ENCODE measurements around the gene S100PBP. TPM values are rescaled to one million over a fixed set of nuclear protein-coding genes. Genes with fewer than 3 reads are reported as not detected.

S100PBP gene
- total and polyA plus RNA-seq, 10 of the 15 experiments (the other 5 are each of a cell fraction or from before 2014, with no cell fraction given): 17.0 to 98.3 (median 40.6) TPM

GRCh38 chr1:32828341-32828740 is 10.9 kb downstream of the S100PBP start:
- FAIRE-seq: no peak

More at GRCh38 chr1:32828341-32828740, 10.9 kb downstream of the S100PBP start:
- BruUV-seq (replicated peaks): no TSS peak
- Histone ChIP-seq H3K9ac (ENCODE audit: control insufficient read depth, insufficient read depth, low read length) (no peak overlapping the region), H3K4me1 (ENCODE audit: control insufficient read depth, insufficient read depth, low read length) (no peaks in the 10 kb centered on the region), H3K4me3 (no peak overlapping the region), H3K4me2 (ENCODE audit: control insufficient read depth, insufficient read depth) (no peak overlapping the region), H4K20me1 (ENCODE audit: control insufficient read depth, insufficient read depth) (no peaks in the 10 kb centered on the region), H2AFZ (ENCODE audit: control insufficient read depth, low read depth, low read length) (no peak overlapping the region), H3K27ac (ENCODE audit: control insufficient read depth, insufficient read depth) (no peak overlapping the region), H3K27me3 (replicated peaks in 1 of 2; ENCODE audit: control insufficient read depth in 2 of 2, insufficient read depth in 2 of 2, low read length in 1 of 2) (no peaks in the 10 kb centered on the region), H3K36me3 (ENCODE audit: control insufficient read depth in 2 of 2, insufficient read depth in 2 of 2, low read length in 1 of 2) (peaks cover 3 to 41% of the 10 kb centered on the region in 2 experiments), H3K9me3 (replicated peaks; ENCODE audit: control insufficient read depth, insufficient read depth, low read length) (no peaks in the 10 kb centered on the region; the same call in 2 of the 3 replicates), H3K79me2 (ENCODE audit: control insufficient read depth, insufficient read depth, low read length) (peaks cover 11% of the 10 kb centered on the region)
- ATAC-seq (no peak), DNase-seq (ENCODE audit: low read depth, low spot score) (no peak)
- TF ChIP-seq FOS (IDR thresholded peaks at IDR 0.05; ENCODE audit: borderline replicate concordance, extremely low read depth, insufficient read length) (no peak), CTCF (IDR thresholded peaks at IDR 0.05 in 2 of 3, conservative IDR thresholded peaks at IDR 0.05 in 1 of 3; ENCODE audit: control insufficient read depth in 2 of 3, extremely low read depth in 1 of 3, insufficient read depth in 1 of 3, low read depth in 3 of 3, low read length in 3 of 3) (peak in 1 of 3 experiments; percentile 20; a peak in 1 of 6 replicates), RAD21 (IDR thresholded peaks at IDR 0.05; ENCODE audit: insufficient read depth, low read depth, low read length) (0 out of 2 replicates have a peak, but pooled peaks have one; percentile 18), CEBPB (IDR thresholded peaks at IDR 0.05; ENCODE audit: borderline replicate concordance in 1 of 2, low read depth in 2 of 2, low read length in 2 of 2) (no peak)
- ChIA-PET SMC1A (ENCODE audit: uncharacterized antibody, unreplicated experiment) (interaction anchor here (0.8 kb wide), 1 partner anchor 45 kb away, joined by 3 read pairs; no protein-coding TSS in a partner anchor), CTCF (interaction anchor here (1.4 to 3.1 kb wide), 4 partner anchors 21 to 55 kb away, joined by 3 to 23 read pairs (median 8); no protein-coding TSS in a partner anchor), RAD21 (ENCODE audit: unreplicated experiment) (interaction anchor here (0.6 to 1.1 kb wide), 3 partner anchors 37 to 258 kb away, joined by 3 read pairs; no protein-coding TSS in a partner anchor), POLR2A (interaction anchor here (0.5 kb wide), 1 partner anchor 34 kb away, joined by 4 read pairs; no protein-coding TSS in a partner anchor)
- in situ Hi-C loops (cut with MboI): no loop called here
- intact Hi-C loops (cut with micrococcal nuclease; ENCODE audit: unreplicated experiment): no loop called here
- 98% methylated on average over 7 of the region's 7 CpGs for WGBS (ENCODE audit: insufficient coverage, insufficient replicate concordance, low lambda C conversion rate, missing lambda C conversion rate)

Measured in GM12878 (cell line).